SW 1271 (cell line): Measurements from ENCODE around the gene HELZ.
"Not testable (repeated sequence)": the region's sequence is repeated elsewhere in the genome, so short reads cannot be mapped to it uniquely, and the experiment has no call there.

ENCODE experiments used
- DNase-seq, 2 experiments: peaks; one replicate each; lab custom pipeline; 2025; lab: John Stamatoyannopoulos, UW

The HELZ gene, protein sequence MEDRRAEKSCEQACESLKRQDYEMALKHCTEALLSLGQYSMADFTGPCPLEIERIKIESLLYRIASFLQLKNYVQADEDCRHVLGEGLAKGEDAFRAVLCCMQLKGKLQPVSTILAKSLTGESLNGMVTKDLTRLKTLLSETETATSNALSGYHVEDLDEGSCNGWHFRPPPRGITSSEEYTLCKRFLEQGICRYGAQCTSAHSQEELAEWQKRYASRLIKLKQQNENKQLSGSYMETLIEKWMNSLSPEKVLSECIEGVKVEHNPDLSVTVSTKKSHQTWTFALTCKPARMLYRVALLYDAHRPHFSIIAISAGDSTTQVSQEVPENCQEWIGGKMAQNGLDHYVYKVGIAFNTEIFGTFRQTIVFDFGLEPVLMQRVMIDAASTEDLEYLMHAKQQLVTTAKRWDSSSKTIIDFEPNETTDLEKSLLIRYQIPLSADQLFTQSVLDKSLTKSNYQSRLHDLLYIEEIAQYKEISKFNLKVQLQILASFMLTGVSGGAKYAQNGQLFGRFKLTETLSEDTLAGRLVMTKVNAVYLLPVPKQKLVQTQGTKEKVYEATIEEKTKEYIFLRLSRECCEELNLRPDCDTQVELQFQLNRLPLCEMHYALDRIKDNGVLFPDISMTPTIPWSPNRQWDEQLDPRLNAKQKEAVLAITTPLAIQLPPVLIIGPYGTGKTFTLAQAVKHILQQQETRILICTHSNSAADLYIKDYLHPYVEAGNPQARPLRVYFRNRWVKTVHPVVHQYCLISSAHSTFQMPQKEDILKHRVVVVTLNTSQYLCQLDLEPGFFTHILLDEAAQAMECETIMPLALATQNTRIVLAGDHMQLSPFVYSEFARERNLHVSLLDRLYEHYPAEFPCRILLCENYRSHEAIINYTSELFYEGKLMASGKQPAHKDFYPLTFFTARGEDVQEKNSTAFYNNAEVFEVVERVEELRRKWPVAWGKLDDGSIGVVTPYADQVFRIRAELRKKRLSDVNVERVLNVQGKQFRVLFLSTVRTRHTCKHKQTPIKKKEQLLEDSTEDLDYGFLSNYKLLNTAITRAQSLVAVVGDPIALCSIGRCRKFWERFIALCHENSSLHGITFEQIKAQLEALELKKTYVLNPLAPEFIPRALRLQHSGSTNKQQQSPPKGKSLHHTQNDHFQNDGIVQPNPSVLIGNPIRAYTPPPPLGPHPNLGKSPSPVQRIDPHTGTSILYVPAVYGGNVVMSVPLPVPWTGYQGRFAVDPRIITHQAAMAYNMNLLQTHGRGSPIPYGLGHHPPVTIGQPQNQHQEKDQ (N-terminal part only)

DNA sequence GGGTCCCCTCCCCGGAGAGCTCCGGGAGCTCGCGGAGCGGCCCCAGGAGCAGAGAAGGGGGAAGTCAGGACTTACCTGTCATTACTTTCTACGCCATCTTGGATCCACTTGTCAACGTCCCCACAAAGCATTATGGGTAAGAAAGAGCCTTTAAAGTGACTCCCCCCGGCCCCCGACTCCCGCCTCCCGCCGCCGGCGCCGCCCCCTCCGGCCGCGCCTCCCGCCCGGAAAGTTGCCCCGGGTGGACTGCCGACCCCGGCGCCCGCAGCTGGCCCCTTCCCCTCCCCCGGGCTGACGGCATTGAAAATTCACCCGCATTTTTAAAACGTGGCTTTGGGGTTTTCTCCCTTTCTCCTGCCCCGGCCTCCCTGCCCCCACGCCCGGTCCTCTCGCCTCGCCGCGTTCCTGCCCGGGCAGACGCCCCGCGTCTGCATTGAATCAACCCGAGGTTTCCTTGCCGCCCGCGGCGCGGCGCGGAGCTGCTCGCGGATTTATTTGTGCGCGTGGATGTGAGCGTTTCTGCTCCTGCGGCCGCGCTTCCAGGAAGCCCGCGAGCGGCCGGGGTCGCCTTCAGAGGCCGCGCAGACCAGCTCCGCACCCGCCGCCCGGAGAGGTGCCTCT is at the start of gene HELZ:
HELZ (minus strand) TSS at position 124 of the 621 bp plus-strand sequence. CDS start 26,392 bp downstream, outside the sequence.
- DNase-seq: peak; percentile 62 to 86

DNA sequence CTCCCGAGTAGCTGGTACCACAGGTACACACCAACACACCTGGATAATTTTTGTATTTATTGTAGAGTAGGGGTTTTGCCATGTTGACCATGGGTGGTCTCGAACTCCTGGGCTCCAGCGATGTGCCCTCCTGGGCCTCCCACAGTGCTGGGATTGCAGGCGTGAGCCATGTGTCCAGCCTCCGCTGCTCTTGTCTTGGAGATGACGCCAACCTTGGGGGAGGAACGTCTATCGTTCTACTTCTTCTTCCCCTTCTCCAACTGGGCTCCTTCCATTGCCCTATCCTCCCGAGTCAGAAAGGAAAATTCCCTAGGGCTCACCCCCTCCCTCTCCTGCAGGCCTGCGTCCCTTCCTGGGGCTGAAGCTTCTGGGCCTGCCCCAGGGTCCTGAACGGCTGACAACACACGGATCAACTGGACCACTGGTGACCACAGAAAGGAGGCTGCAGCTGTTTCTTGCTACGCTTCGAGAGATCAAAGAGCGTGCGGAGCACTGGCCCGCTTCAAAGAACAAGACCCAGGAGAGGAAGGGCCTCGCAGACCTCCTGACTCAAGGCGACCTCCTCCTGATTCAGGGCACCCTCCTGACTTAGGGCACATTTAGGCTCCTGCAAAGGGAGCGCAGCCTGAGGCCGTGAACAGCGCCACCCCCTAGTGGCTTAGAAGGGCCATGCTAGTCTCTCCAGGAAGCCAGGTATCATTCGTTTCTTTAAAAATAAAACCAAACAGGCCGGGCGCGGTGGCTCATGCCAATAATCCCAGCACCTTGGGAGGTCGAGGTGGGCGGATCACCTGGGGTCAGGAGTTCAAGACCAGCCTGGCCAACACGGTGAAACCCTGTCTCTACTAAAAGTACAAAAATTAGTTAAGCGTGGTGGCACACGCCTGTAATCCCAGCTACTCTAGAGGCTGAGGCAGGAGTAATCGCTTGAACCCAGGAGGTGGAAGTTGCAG is 48.5 kb upstream of the HELZ start:
- DNase-seq: peak in 1 of 2 experiments; percentile 6

DNA sequence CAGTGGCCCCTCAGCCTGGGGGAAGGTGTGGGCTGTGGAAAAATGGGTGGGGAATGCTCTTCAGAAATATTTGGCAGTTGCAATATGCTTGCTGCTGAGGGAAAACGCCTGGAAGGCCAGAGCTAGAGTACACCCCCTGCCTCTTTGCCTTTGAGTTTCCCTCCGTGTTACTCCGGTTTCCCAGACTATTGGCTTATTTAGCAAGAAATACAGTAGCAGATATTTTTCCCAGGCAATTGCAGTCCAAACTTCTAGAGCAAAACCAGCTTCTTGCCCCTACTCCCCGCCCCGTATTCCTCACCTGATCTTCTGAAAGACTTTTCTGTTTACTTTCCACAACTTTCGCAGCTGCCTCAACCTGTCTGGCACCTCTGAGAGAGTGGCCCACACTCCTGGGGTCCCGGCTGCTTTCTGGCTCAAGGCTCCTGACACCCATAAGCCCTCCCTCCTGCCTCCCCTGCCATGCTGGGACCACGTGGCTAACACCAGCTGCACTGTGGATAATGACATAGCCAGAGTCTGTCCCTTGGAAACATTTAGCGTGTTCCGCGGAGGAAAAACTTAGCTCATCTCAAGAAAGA is 45.8 kb upstream of the HELZ start:
- DNase-seq: no peak

DNA sequence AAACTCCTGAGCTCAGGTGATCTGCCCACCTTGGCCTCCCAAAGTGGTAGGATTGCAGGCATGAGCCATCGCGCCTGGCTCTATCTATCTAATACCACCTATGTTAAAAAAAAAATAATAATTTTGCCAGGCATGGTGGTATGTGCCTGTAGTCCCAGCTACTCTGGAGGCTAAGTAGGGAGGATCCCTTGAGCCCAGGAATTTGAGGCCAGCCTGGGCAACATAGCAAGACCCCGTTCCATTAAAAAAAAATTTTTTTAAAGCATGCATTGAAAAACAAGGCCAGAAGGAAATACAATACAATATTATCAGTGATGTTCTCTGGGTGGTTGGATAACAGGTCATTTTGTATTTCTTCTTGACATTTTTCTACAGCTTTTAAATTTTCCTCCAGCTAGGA is 45.2 kb upstream of the HELZ start:
- DNase-seq: no peak

DNA sequence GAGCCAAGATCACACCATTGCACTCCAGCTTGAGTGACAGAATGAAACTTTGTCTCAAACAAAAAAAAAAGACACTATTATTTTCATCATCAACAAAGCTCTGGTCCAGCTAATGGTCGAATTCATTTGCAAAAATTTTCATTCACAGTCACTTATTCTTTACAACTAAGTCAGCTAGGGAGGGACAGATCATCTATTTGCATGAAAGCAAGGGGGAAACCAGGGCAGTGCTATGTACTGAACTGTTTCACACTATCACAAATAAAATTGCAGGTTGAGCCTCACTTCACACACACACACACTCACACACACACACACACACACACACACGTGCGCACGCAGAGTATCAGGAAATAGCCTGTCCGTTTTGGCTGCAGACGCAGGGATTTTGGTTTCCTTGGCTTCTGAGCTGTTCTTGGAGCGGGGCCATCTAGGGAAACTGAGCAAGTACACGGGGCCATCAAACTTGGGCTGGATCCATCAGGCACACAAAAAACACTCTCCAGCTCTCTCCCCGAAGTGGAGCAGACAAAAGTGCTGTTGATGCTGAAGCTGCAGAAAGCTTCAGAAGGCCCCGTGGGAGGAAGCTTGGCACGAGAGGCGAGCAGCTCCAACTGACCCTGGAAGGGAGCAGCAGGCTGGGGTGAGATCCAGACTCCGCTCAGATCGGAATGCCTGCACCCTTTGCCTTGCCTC is 44.3 kb upstream of the HELZ start:
- DNase-seq: no peak

DNA sequence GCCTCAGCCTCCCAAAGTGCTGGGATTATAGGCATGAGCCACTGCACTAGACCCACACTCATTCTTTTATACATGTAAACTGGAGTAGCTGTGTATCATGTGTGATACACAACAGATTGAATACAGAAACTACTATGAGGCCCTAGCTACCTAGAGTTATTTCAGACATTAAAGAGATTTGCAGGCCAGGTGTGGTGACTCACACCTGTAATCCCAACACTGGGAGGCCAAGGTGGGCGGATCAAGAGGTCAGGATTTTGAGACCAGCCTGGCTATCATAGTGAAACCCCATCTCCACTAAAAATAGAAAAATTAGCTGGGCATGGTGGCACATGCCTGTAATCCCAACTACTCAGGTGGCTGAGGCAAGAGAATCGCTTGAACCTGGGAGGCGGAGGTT is 41.8 kb upstream of the HELZ start:
- DNase-seq: not testable (repeated sequence)

DNA sequence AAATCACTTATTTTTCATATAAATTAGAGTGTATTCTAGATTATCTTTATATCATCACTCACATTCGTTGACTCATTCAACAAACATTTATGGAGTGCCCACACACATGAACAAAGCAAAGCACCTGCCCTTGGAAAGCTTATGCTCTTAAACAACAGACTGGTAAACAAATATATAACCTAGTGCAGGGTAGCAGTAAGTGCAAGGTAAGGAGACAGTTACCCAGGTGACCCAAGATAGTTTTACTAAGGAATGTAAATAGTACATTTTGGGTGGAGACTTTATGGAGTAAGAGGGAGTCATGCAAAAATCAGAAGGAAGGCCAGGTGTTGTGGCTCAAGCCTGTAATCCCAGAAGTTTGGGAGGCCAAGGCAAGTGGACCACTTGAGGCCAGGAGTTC is 40.4 kb upstream of the HELZ start:
- DNase-seq: no peak

DNA sequence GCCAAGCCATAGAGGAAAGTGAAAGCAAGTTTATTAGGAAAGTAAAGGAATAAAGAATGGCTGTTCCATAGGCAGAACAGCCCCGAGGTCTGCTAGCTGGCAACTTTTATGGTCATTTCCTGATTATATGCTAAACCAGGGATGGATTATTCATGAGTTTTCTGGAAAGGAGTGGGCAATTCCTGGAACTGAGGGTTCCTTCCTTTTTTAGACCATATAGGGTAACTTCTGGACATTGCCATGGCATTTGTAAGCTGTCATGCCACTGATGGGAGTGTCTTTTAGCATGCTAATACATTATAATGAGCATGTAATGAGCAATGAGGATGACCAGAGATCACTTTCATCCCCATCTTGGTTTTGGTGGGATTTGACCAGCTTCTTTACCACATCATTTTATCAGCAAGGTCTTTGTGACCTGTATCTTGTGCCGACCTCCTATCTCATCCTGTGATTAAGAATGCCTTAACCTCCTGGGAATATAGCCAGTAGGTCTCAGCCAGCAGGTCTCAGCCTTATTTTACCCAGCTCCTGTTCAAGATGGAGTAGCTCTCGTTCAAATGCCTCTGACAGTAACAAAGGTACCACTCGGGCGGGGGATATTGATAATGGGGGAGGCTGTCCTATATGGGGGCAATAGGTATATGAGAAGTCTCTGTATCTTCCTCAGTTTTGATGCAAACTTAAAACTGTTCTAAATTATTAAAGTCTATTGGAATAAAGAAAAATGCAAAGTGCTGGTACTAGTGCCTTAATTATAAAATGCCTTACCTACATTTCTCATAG is 38.9 kb upstream of the HELZ start:
- DNase-seq: no peak

DNA sequence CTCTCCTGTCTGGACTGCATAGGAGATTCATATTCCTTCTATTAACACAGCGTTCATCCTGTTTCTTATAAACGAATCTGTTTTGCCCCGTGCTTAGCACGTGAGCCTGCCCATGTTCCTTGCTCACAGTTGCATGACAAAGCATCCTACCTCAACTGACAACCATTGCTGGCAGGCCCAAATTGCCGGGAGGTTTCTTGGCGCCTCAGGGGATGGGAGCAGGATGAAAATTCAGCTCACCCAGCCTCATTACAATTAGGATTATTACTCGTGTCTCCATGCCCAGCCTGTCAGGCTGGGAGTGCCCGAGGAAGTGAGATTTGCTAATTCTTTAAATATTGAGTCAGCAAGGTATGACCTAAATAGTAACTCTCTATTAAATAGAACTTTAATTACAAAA is 36.7 kb upstream of the HELZ start:
- no peak for DNase-seq

DNA sequence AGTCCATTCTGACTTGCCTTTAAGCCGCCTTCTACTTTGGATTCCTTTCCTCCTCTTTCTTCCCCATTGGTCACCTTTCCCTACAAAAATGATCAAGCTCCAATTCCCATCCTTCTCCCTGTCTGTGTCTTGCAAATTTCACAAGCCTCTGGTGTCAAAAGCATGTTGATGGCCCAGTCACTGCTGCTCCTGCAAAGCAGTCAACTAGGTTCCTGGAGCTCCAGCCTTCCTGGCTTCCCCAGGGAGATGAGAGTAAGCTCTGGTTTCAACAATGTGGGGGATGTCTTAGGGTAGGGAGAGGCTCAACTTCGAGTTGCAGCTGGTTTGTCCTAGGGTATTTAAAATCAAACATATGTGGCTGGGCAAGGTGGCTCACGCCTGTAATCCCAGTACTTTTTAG is 36.1 kb upstream of the HELZ start:
- DNase-seq: no peak

DNA sequence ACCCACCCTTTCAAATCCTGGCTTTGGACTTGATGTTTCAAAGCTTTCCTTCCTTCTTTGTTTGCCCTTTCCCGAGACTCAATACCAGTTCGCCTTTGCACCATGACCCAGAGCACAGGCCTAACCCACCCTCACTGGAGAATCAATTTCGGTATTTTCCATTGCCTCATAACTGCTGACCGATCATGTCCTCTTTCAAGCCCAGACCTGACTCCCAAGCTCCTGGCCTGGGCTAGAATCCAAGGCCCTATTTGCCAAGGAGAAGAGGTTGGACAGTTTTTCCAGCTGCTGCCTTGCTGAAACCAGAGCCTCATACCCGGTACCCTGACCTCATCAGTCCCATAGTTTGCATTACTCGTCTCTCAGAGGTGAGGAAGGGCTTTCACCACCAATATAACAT is 35.3 kb upstream of the HELZ start:
- DNase-seq: no peak

DNA sequence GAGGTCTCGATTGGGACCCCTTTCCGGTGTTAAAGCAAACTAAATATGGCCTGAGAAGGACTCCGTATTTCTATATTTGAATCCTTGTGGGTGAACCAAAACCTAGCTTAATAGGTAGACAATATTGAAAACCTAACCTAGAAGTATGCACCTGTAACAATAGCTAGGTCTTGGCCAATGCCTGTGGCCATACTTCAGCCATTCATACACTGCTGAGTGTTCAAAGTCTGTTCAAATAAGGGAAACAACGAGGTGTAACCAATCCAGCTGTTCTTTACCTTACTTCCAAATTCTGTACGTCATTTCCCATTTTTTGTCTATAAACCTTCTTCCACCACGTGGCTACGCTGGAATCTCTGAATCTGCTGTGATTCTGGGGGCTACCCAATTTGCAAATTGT is 34.1 kb upstream of the HELZ start:
- DNase-seq: no peak

DNA sequence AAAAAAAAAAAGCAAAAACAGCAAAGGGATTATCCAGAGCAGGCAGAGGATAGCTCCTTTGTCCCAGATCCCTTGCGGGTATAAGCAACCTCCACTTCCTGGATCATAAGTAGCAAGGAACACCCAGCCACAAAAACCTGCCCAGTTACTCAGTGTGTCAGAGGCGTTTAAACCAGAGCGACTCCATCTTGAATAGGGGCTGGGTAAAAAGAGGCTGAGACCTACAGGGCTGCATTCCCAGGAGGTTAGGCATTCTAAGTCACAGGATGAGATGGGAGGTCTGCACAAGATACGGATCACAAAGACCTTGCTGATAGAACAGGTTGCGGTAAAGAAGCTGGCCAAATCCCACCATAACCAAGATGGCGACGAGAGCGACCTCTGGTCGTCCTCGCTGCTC is 33.4 kb upstream of the HELZ start:
- DNase-seq: no peak

DNA sequence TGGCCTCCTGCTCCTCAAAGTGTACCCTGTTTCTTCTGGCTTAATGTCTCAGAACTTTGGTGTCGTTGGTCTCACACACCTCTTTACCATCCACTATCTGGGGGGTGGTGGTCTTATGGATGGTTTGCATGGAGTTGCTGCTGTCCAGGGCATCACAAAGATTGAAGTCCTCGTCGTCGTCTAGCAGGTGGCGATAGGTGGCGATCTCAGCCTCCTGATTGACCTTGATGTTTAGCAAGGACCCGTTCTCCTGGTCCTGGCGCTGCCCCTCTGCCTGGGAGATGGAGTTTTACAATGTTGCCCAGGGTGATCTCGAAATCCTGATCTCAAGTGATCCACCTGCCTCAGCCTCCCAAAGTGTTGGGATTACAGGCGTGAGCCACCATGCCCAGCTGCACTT is 31.1 kb upstream of the HELZ start:
- DNase-seq: no peak

DNA sequence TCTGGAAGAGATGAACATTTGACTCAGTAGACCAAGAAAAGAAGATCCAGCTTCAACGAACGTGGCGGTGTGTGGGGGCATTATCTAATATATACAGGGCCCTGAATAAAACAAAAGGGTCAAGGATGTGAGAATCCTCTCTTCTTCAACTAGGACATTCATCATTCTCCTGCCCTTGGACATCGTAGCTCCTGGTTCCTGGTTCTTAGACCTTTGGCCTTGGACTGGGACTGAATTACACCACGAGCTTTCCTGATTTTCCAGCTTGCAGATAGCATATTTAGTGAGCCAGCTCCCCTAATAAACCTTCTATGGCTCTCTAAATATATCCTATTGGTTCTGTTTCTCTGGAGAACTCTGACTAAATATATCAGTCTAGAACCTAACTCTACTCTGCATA is 29.5 kb upstream of the HELZ start:
- DNase-seq: no peak

DNA sequence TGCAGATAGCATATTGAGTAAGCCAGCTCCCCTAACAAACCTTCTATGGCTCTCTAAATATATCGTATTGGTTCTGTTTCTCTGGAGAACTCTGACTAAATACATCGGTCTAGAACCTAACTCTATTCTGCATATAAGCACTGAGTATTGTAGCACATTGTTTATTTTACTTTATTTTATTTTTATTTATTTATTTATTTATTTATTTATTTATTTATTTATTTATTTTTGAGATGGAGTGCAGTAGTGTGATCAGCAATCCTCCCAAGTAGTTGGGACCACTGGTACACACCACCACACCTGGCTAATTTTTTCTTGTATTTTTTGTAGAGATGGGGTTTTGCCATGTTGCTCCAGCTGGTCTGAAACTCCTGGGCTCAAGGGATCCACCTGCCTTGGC is 28.9 kb upstream of the HELZ start:
- no peak for DNase-seq

DNA sequence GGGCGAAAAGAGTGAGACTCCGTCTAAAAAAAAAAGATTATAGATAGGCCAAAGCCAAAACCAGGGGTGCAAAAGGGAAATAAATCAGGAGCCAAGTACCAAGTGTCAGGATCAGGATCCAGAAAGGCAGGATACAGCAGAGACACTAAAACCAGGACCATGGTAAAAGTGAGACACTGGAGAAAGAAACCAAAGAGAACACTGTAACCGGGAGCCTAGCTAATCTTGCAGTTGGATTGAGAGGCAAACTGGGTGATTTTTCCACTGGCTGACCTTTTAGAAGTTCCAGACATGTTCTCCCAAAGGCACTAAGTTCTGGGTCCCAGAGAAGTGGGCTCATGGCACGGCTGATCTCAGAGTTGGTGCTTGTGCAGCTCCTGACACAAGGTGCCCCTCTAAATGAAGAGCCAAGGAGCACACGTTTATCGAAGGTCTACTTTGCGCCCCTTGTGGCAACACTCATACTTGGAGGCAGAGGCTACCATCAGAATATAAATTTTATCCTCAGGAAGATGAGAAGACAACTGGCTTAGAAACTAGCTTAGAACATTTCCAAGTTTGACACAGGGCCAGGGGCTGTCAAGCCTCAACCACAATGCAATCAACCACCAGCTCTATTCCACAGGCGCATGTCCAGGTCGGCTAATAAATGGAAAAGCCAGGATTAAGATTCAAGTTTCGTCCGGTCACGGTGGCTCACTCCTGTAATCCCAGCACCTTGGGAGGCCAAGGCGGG is 27.5 kb upstream of the HELZ start:
- DNase-seq: no peak

DNA sequence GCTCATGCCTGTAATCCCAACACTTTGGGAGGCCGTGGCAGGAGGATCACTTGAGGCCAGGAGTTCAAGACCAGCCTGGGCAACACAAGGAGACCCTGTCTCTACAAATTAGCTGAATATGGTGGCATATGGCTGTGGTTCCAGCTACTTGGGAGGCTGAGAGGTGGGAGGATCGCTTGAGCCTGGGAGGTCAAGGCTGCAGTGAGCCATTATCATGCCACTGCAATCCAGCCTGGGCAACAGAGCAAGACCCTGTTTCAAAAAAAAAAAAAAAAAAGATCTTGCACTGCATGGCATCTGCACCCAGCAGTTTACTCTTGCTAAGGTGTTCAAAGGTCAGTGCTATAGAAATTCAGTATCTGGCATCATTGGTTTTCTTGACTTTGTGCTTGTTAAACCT is 26.2 kb upstream of the HELZ start:
- DNase-seq: not testable (repeated sequence)
